B cell (primary cell): ENCODE measurements around the gene YPEL4. TPM values are rescaled to one million over a fixed set of nuclear protein-coding genes. Genes with fewer than 3 reads are reported as not detected.

Experiments
- ATAC-seq: fragments of 200-7000 bp; cut with Tn5 transposase; one replicate; pipeline ENCODE4 v1.10.0; 2021; ENCODE audit warnings: low read depth, mild to moderate bottlenecking, moderate number of reproducible peaks, moderate library complexity
- CTCF ChIA-PET: fragments of 350-600 bp; sonication (Branson Sonifier 250); formaldehyde crosslinking; loops from one replicate; lab custom pipeline; 2021; ENCODE audit warnings: antibody characterized with exemption, inconsistent platforms; lab: Charles Lee
- POLR2A ChIA-PET: fragments of 350-600 bp; sonication (Branson Sonifier 250); formaldehyde crosslinking; loops from one replicate; lab custom pipeline; 2021; ENCODE audit warnings: antibody characterized with exemption; lab: Charles Lee
- DNase-seq: peaks from one replicate; pipeline ENCODE4 v3.0.0; 2013
- H2AFZ ChIP-seq: 2 replicates; pipeline ENCODE4 v1.6.1; 2012; ENCODE audit warnings: mild to moderate bottlenecking, low read depth, low read length; ENCODE audit not compliant: insufficient read depth, poor library complexity, severe bottlenecking
- H3K27ac ChIP-seq, 2 donors: 1 replicate in 1 of 2; 2 replicates in 1 of 2; pipeline ENCODE4 v1.5.1; 2012 to 2013; ENCODE audit warnings: low read length in 2 of 2, mild to moderate bottlenecking in 2 of 2, moderate library complexity in 1 of 2
- H3K27me3 ChIP-seq, 4 experiments: fragments of 200-600 bp in 1 of 4; sonication (generic) in 1 of 4; replicated peaks in 1 of 4; 1 replicate in 2 of 4; 2 replicates in 2 of 4; pipeline versions ENCODE4 v1.6.1 to v1.7.0; 2013 to 2016; ENCODE audit warnings: low read length in 3 of 4, mild to moderate bottlenecking in 2 of 4, mixed read lengths in 1 of 4, moderate library complexity in 1 of 4; ENCODE audit not compliant: insufficient read depth in 4 of 4, control insufficient read depth in 3 of 4; ENCODE audit errors: control extremely low read depth in 1 of 4
- H3K36me3 ChIP-seq, 2 experiments: replicated peaks in 1 of 2; 1 replicate in 1 of 2; 2 replicates in 1 of 2; pipeline versions ENCODE4 v1.6.1 to v1.7.1; 2013; ENCODE audit warnings: low read length in 1 of 2; ENCODE audit not compliant: insufficient read depth in 2 of 2, control insufficient read depth in 1 of 2; ENCODE audit errors: control extremely low read depth in 1 of 2, extremely low read depth in 1 of 2
- H3K4me1 ChIP-seq, 2 donors: fragments of 200-600 bp in 1 of 2; sonication (generic) in 1 of 2; 1 replicate in 1 of 2; 2 replicates in 1 of 2; pipeline versions ENCODE4 v1.5.1 to v1.6.1; 2013 to 2017; ENCODE audit warnings: low read length in 2 of 2; ENCODE audit not compliant: control insufficient read depth in 2 of 2, insufficient read depth in 2 of 2
- H3K4me2 ChIP-seq: replicated peaks from 2 replicates; pipeline ENCODE3; 2012; ENCODE audit warnings: mild to moderate bottlenecking, low read depth, low read length; ENCODE audit not compliant: poor library complexity, severe bottlenecking
- H3K4me3 ChIP-seq, 5 experiments: fragments of 200-600 bp in 1 of 5; sonication (generic) in 1 of 5; 1 replicate in 3 of 5; 2 replicates in 2 of 5; pipeline versions ENCODE4 v1.5.1 to v1.7.0; 2011 to 2016; ENCODE audit warnings: low read length in 4 of 5, mild to moderate bottlenecking in 4 of 5, low read depth in 2 of 5, control low read depth in 1 of 5, moderate library complexity in 1 of 5; ENCODE audit not compliant: insufficient read depth in 1 of 5; ENCODE audit errors: control extremely low read depth in 1 of 5, extremely low read depth in 1 of 5
- H3K79me2 ChIP-seq: fragments of 200-600 bp; sonication (generic); one replicate; pipeline ENCODE4 v1.6.0; 2016; ENCODE audit warnings: low read length; ENCODE audit not compliant: control insufficient read depth, insufficient read depth
- H3K9ac ChIP-seq: fragments of 200-600 bp; sonication (generic); 2 replicates; pipeline ENCODE4 v1.6.1; 2017; ENCODE audit warnings: mild to moderate bottlenecking, low read length, moderate library complexity
- H3K9me3 ChIP-seq, 3 donors: one replicate each; pipeline versions ENCODE4 v1.6.1 to v1.7.1; 2013; ENCODE audit warnings: low read length in 2 of 3; ENCODE audit not compliant: control insufficient read depth in 2 of 3, insufficient read depth in 1 of 3; ENCODE audit errors: control extremely low read depth in 1 of 3
- H4K20me1 ChIP-seq: 2 replicates; pipeline ENCODE4 v1.6.0; 2012; ENCODE audit warnings: mild to moderate bottlenecking, low read length; ENCODE audit not compliant: insufficient read depth, control insufficient read depth, poor library complexity, severe bottlenecking
- H3K27ac Mint-ChIP-seq: one replicate; pipeline ENCODE4 v1.8.0; 2021; ENCODE audit warnings: mixed read lengths
- H3K27me3 Mint-ChIP-seq: one replicate; pipeline ENCODE4 v1.8.0; 2021; ENCODE audit warnings: mixed read lengths
- H3K4me1 Mint-ChIP-seq: one replicate; pipeline ENCODE4 v1.8.0; 2021; ENCODE audit warnings: mixed read lengths
- H3K4me3 Mint-ChIP-seq: one replicate; pipeline ENCODE4 v1.8.0; 2021; ENCODE audit warnings: mixed read lengths
- H3K9me3 Mint-ChIP-seq: one replicate; pipeline ENCODE4 v1.8.0; 2022; ENCODE audit warnings: mixed read lengths; ENCODE audit not compliant: insufficient read depth
- EZH2 ChIP-seq: IDR thresholded peaks from 2 replicates; pipeline ENCODE4 v1.6.1; 2012; ENCODE audit warnings: borderline replicate concordance, low read depth, mild to moderate bottlenecking, moderate library complexity, low read length; ENCODE audit not compliant: insufficient read depth, poor library complexity, severe bottlenecking
- WGBS: methylation state at CpG from one replicate; pipeline ENCODE4 v1.1.5; 2013; ENCODE audit warnings: missing lambda C conversion rate; ENCODE audit not compliant: insufficient coverage; 5-methylcytosine and 5-hydroxymethylcytosine counted together
- intact Hi-C: fragments of 100-400 bp; cut with micrococcal nuclease; formaldehyde crosslinking; loops from one replicate; pipeline ENCODE4 v1.10.0; 2022
- polyA plus RNA-seq: library from polyadenylated mRNA; depleted of rRNA; stranded (reverse); fragments of >200 nt; gene quantifications from 2 replicates; pipeline ENCODE4 v1.2.3, GENCODE V29; 2012
- total RNA-seq, 2 donors: library from RNA; stranded (reverse); fragments of 120-200 nt in 1 of 2; gene quantifications; 1 replicate in 1 of 2; 2 replicates in 1 of 2; pipeline versions ENCODE4 v1.2.3 to v1.2.4, GENCODE V29; 2013 to 2022
- TF ChIP-seq, protein P1 (sequence below): fragments of 200-600 bp; IDR thresholded peaks from one replicate; pipeline ENCODE4 v1.8.0; 2022; ENCODE audit warnings: antibody characterized with exemption, mild to moderate bottlenecking

The YPEL4 gene
- total and polyA plus RNA-seq, 2 donors (not counting 1 experiment from before 2014, with no cell fraction given) = 0.03 to 1.1 TPM

DNA sequence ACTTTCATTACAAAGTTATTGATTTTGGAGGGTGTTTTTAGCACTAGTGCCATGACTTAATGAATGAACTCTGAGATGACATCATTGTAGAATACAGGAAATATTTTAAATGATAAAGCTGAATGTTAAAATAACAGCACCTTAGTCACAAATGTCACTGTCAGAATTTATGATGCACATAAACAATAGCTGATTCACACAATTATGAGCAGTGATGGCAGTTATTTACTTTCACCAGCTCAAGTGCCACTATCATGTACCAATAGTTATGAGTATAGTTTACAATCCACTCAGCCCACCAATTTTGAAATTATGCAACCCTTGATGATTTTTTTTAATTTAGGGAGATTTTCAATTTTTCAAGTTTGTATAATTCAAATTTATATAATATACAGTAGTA, 29.2 kb downstream of the YPEL4 start:
- Mint-ChIP-seq H3K4me3 (no peak overlapping the region), H3K27me3 (peaks cover 24% of the 10 kb centered on the region), H3K4me1 (no peaks in the 10 kb centered on the region), H3K27ac (no peak overlapping the region), H3K9me3 (peaks cover 2% of the 10 kb centered on the region)
- TF ChIP-seq, protein P1, sequence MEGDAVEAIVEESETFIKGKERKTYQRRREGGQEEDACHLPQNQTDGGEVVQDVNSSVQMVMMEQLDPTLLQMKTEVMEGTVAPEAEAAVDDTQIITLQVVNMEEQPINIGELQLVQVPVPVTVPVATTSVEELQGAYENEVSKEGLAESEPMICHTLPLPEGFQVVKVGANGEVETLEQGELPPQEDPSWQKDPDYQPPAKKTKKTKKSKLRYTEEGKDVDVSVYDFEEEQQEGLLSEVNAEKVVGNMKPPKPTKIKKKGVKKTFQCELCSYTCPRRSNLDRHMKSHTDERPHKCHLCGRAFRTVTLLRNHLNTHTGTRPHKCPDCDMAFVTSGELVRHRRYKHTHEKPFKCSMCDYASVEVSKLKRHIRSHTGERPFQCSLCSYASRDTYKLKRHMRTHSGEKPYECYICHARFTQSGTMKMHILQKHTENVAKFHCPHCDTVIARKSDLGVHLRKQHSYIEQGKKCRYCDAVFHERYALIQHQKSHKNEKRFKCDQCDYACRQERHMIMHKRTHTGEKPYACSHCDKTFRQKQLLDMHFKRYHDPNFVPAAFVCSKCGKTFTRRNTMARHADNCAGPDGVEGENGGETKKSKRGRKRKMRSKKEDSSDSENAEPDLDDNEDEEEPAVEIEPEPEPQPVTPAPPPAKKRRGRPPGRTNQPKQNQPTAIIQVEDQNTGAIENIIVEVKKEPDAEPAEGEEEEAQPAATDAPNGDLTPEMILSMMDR = no peak
- no peak for TF ChIP-seq EZH2
- Histone ChIP-seq H3K9ac (no peak overlapping the region), H3K4me3 (no peak overlapping the region), H3K36me3 (no peaks in the 10 kb centered on the region), H3K79me2 (no peaks in the 10 kb centered on the region), H3K4me1 (no peaks in the 10 kb centered on the region), H4K20me1 (no peaks in the 10 kb centered on the region), H3K27me3 (no peaks in the 10 kb centered on the region), H3K9me3 (peaks cover 0 to 15% (median 10%) of the 10 kb centered on the region in 3 donors), H3K27ac (no peak overlapping the region), H3K4me2 (no peak overlapping the region), H2AFZ (no peak overlapping the region)
- intact Hi-C loops = no loop called here
- no peak for ATAC-seq
- ChIA-PET CTCF (interaction anchor here (0.7 to 1.9 kb wide), 2 partner anchors 21 to 162 kb away, joined by 4 to 6 read pairs; no protein-coding TSS in a partner anchor), POLR2A (no interaction called here)
- no peak for DNase-seq

- H2AFZ ChIP-seq = no peak overlapping the region
- DNase-seq (no peak), ATAC-seq (no peak)
- Mint-ChIP-seq H3K4me3 (no peak overlapping the region), H3K27me3 (peaks cover 20% of the 10 kb centered on the region), H3K9me3 (peaks cover 2% of the 10 kb centered on the region), H3K27ac (no peak overlapping the region), H3K4me1 (no peaks in the 10 kb centered on the region)
- H3K4me1 ChIP-seq = no peaks in the 10 kb centered on the region
- H3K27me3 ChIP-seq = no peaks in the 10 kb centered on the region
- no peak overlapping the region for H3K4me3 ChIP-seq
- peaks cover 0 to 15% (median 10%) of the 10 kb centered on the region in 3 donors for H3K9me3 ChIP-seq
- no peak overlapping the region for H3K4me2 ChIP-seq
- no peaks in the 10 kb centered on the region for H4K20me1 ChIP-seq
- intact Hi-C loops = no loop called here
- WGBS = 100% methylated on average over 1 of the region's 2 CpGs
- POLR2A ChIA-PET = no interaction called here
- no peaks in the 10 kb centered on the region for H3K36me3 ChIP-seq
- no peaks in the 10 kb centered on the region for H3K79me2 ChIP-seq
- TF ChIP-seq, protein P1 = no peak
- no peak for TF ChIP-seq EZH2
- H3K27ac ChIP-seq = no peak overlapping the region
- H3K9ac ChIP-seq = no peak overlapping the region
- CTCF ChIA-PET = interaction anchor here (1.0 kb wide), 1 partner anchor 25 kb away, joined by 3 read pairs; no protein-coding TSS in a partner anchor
These were observed 30.4 kb downstream of the YPEL4 start for GRCh38 chr11:57619331-57619730.
